GM21367 (cell line): ENCODE measurements around the gene CEP131.

Source experiments
- ATAC-seq: cut with Tn5 transposase; IDR thresholded peaks from one replicate; pipeline ENCODE4 v1.9.1; 2021; ENCODE audit not compliant: unreplicated experiment

CEP131 gene

GRCh38 chr17:81203136-81203535, 19.6 kb downstream of the CEP131 start:
- no peak for ATAC-seq

GRCh38 chr17:81202318-81202717, 20.4 kb downstream of the CEP131 start:
- ATAC-seq, result no peak

GRCh38 chr17:81200695-81201580, 21.8 kb downstream of the CEP131 start:
- no peak for ATAC-seq

- ATAC-seq, result no peak
Observed at GRCh38 chr17:81200201-81200600, 22.6 kb downstream of the CEP131 start.

- ATAC-seq, result no peak
Observed at GRCh38 chr17:81199482-81199830, 23.3 kb downstream of the CEP131 start.

- ATAC-seq, result no peak
Observed at GRCh38 chr17:81198826-81199481, 23.8 kb downstream of the CEP131 start.

GRCh38 chr17:81197831-81198490, 24.8 kb downstream of the CEP131 start:
- no peak for ATAC-seq

GRCh38 chr17:81197409-81197795, 25.4 kb downstream of the CEP131 start:
- no peak for ATAC-seq

GRCh38 chr17:81196505-81197408, 26.0 kb downstream of the CEP131 start:
- ATAC-seq, result no peak

GRCh38 chr17:81195941-81196495, 26.7 kb downstream of the CEP131 start:
- no peak for ATAC-seq

- no peak for ATAC-seq
Observed at GRCh38 chr17:81194941-81195901, 27.5 kb downstream of the CEP131 start.

- ATAC-seq, result no peak
Observed at GRCh38 chr17:81194225-81194760, 28.5 kb downstream of the CEP131 start.

- no peak for ATAC-seq
Observed at GRCh38 chr17:81193470-81194224, 29.1 kb downstream of the CEP131 start.

GRCh38 chr17:81193051-81193410, 29.7 kb downstream of the CEP131 start:
- no peak for ATAC-seq

- no peak for ATAC-seq
Observed at GRCh38 chr17:81192386-81193050, 30.2 kb downstream of the CEP131 start.

- no peak for ATAC-seq
Observed at GRCh38 chr17:81191646-81192045, 31.1 kb downstream of the CEP131 start.

GRCh38 chr17:81191116-81191515, 31.6 kb downstream of the CEP131 start:
- no peak for ATAC-seq

- no peak for ATAC-seq
Observed at GRCh38 chr17:81190591-81190990, 32.2 kb downstream of the CEP131 start.
